Aorta (tissue), 5 donors: ENCODE results near the gene CD3E. TPM values are rescaled to one million over a fixed set of nuclear protein-coding genes. Genes with fewer than 3 reads are reported as not detected.

Experiments
- ATAC-seq: fragments of 200-7000 bp; cut with Tn5 transposase; one replicate; pipeline ENCODE4 v1.9.1; 2022; ENCODE audit warnings: moderate library complexity; ENCODE audit not compliant: low FRiP score
- DNase-seq, 2 donors: peaks; one replicate each; pipeline ENCODE4 v3.0.0-alpha.2; 2020
- H3K27ac ChIP-seq, 2 donors: one replicate each; pipeline ENCODE4 v1.5.1; 2013; ENCODE audit warnings: low read length in 2 of 2, mild to moderate bottlenecking in 2 of 2, moderate library complexity in 2 of 2, control low read depth in 1 of 2, inconsistent platforms in 1 of 2, low read depth in 1 of 2
- H3K27me3 ChIP-seq, 2 donors: one replicate each; pipeline ENCODE4 v1.6.1; 2013; ENCODE audit warnings: control low read depth in 1 of 2, low read length in 1 of 2, mild to moderate bottlenecking in 1 of 2, moderate library complexity in 1 of 2; ENCODE audit not compliant: insufficient read depth in 2 of 2, control insufficient read depth in 1 of 2
- H3K36me3 ChIP-seq, 2 donors: one replicate each; pipeline ENCODE4 v1.6.1; 2013; ENCODE audit warnings: control low read depth in 1 of 2, low read length in 1 of 2, mild to moderate bottlenecking in 1 of 2; ENCODE audit not compliant: insufficient read depth in 2 of 2, control insufficient read depth in 1 of 2
- H3K4me1 ChIP-seq, 2 donors: one replicate each; pipeline ENCODE4 v1.6.1; 2013; ENCODE audit warnings: low read length in 2 of 2, control low read depth in 1 of 2, mild to moderate bottlenecking in 1 of 2, moderate library complexity in 1 of 2; ENCODE audit not compliant: insufficient read depth in 2 of 2, control insufficient read depth in 1 of 2
- H3K4me3 ChIP-seq, 2 donors: one replicate each; pipeline ENCODE4 v1.5.1; 2013; ENCODE audit warnings: low read length in 2 of 2, control low read depth in 1 of 2, mild to moderate bottlenecking in 1 of 2
- H3K9me3 ChIP-seq: one replicate; pipeline ENCODE4 v1.6.1; 2013; ENCODE audit warnings: mild to moderate bottlenecking, low read length; ENCODE audit not compliant: control insufficient read depth
- WGBS, 2 donors: extraction: QIAGEN DNeasy Blood & Tissue Kit; methylation state at CpG; one replicate each; pipeline ENCODE4 v1.1.7; 2013; 5-methylcytosine and 5-hydroxymethylcytosine counted together
- intact Hi-C, 2 donors: fragments of 100-400 bp; cut with DNase I; formaldehyde crosslinking; loops; one replicate each; pipeline versions ENCODE4 v1.14.2 to v1.15.0; 2022
- polyA plus RNA-seq, 2 donors: library from polyadenylated mRNA; stranded (reverse); fragments of 200-250 nt; gene quantifications; one replicate each; pipeline ENCODE4 v1.2.3, GENCODE V29; 2013
- total RNA-seq, 2 donors: library from RNA; stranded (reverse); fragmentation: NEBNext Ultra II Directional; extraction: Animal tissue kit (Norgen Biotek cat#: 25700); gene quantifications; one replicate each; pipeline ENCODE4 v1.2.1, GENCODE V29; 2021
- donor health status: healthy with polysubstance abuse.
- donor health status: Bipolar disorder and iron deficiency.
- donor health status: DM: no; HTN: no; CAD: no.
- donor health status: DM: no; HTN: no; CAD: no.
- donor health status: DM: yes; HTN: yes; CAD: no.

CD3E gene
- total and polyA plus RNA-seq, 4 donors, result 0.43 to 5.2 (median 2.4) TPM

DNA sequence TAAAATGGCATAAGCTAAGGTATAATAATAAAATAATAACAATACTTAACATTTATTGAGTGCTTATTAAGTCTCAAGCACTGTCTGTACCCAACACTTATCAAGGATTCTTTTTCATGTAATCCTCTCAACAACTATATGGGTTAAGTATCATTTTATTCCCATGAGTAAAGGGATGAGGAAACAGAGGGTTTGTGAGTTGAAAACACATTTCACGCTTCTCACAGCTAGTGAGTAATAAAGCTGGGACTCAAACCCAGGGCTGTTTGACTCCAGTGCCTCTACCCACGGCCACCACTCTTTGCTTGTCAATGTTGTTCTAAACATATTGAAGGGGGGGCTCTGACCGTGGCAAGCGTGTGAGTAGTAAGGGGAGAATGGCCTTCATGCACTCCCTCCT, 8.7 kb downstream of the CD3E start:
- intact Hi-C loops, result no loop called here
- WGBS, 2 donors, result 26 to 37% methylated on average over 4 of the region's 4 CpGs
- no peaks in the 10 kb centered on the region for H3K27me3 ChIP-seq

GRCh38 chr11:118314988-118315411, 10.5 kb downstream of the CD3E start:
- intact Hi-C loops, result no loop called here
- WGBS, 2 donors, result 27 to 32% methylated on average over 7 of the region's 7 CpGs

More for the DNA sequence above, 8.7 kb downstream of the CD3E start:
- Histone ChIP-seq H3K4me3 (no peak overlapping the region), H3K4me1 (no peaks in the 10 kb centered on the region), H3K27ac (no peak overlapping the region), H3K9me3 (peaks cover 3% of the 10 kb centered on the region), H3K36me3 (no peaks in the 10 kb centered on the region)
- DNase-seq, result no peak
- no peak for ATAC-seq

GRCh38 chr11:118318124-118318523, 13.6 kb downstream of the CD3E start:
- DNase-seq (no peak), ATAC-seq (no peak)
- Histone ChIP-seq H3K9me3 (peaks cover 3% of the 10 kb centered on the region), H3K4me3 (no peak overlapping the region), H3K4me1 (no peaks in the 10 kb centered on the region), H3K27me3 (no peaks in the 10 kb centered on the region), H3K36me3 (no peaks in the 10 kb centered on the region), H3K27ac (no peak overlapping the region)
- 87 to 88% methylated on average over 4 of the region's 4 CpGs for WGBS, 2 donors
- intact Hi-C loops, result no loop called here

More at GRCh38 chr11:118314988-118315411, 10.5 kb downstream of the CD3E start:
- Histone ChIP-seq H3K4me3 (no peak overlapping the region), H3K27me3 (no peaks in the 10 kb centered on the region), H3K4me1 (no peaks in the 10 kb centered on the region), H3K27ac (no peak overlapping the region), H3K36me3 (no peaks in the 10 kb centered on the region), H3K9me3 (peaks cover 3% of the 10 kb centered on the region)
- no peak for DNase-seq
- ATAC-seq, result no peak

DNA sequence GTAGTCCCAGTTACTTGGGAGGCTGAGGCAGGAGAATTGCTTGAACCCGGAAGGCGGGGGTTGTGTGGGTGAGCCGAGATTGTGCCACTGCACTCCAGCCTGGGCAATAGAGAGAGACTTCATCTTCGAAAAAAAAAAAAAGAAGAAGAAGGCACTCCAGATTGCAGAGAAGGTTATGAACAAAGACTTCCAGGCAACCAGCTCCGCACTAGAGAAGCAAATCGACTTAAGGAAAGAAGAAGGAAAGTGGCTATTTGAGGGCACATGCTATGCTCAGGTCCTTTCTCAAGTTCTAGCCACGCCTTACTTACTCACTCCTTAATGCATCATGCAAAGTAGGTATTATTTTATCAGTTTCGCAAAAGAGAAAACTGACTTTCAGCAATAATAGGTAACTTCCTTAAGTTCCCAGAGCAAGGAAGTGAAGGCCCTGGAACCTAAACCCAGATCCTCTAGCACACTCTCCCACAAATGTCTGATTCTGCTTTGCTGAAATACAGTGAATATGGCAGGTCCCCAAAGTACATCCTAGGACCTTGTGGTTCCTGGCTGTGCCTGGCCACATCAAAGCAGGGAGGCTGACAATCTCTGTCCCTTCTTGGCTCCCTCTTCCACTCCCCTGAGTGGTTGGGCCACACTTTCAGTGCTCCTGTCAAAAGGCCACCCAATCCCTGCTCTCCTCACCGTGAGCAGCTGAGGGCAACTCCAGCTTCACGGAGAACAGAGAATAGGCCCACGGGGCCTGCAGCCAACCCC, 14.2 kb downstream of the CD3E start:
- ATAC-seq (no peak), DNase-seq (no peak)
- no peaks in the 10 kb centered on the region for H3K27me3 ChIP-seq
- no peak overlapping the region for H3K27ac ChIP-seq
- 91 to 92% methylated on average over 10 to 11 of the region's 11 CpGs for WGBS, 2 donors
- H3K36me3 ChIP-seq, result no peaks in the 10 kb centered on the region
- H3K4me1 ChIP-seq, result no peaks in the 10 kb centered on the region
- intact Hi-C loops, result no loop called here
- peaks cover 3% of the 10 kb centered on the region for H3K9me3 ChIP-seq
- H3K4me3 ChIP-seq, result no peak overlapping the region

GRCh38 chr11:118319337-118319707, 14.8 kb downstream of the CD3E start:
- H3K27ac ChIP-seq, result no peak overlapping the region
- no peak for DNase-seq
- no peaks in the 10 kb centered on the region for H3K4me1 ChIP-seq
- ATAC-seq, result no peak
- WGBS, 2 donors, result 64 to 70% methylated on average over 1 of the region's 1 CpG
- H3K27me3 ChIP-seq, result no peaks in the 10 kb centered on the region
- intact Hi-C loops, result no loop called here
- no peaks in the 10 kb centered on the region for H3K36me3 ChIP-seq
- H3K9me3 ChIP-seq, result peaks cover 3% of the 10 kb centered on the region
- H3K4me3 ChIP-seq, result no peak overlapping the region

DNA sequence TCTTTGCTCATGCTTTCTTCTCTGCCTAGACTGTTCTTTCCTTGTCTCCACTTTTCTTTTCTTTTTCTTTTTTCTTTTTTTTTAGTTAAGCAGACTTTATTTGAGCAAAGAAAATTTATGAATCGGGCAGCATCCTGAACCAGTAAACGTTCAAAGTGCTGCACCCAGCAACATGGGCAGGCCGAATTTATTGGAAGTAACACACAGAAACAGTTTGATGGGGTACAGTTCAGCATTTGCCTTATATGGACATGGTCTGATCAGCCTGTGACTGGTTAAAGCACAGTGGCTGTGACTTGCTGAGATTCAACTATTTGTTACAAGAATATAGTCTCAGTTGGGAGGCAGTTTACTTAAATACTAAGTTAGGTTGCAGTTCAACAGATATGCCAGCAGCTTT, 16.0 kb downstream of the CD3E start:
- Histone ChIP-seq H3K27ac (no peak overlapping the region), H3K9me3 (peaks cover 3% of the 10 kb centered on the region), H3K36me3 (no peaks in the 10 kb centered on the region), H3K4me3 (no peak overlapping the region), H3K4me1 (no peaks in the 10 kb centered on the region), H3K27me3 (no peaks in the 10 kb centered on the region)
- ATAC-seq (no peak), DNase-seq (no peak)
- WGBS, 2 donors, result 86 to 87% methylated on average over 3 of the region's 3 CpGs
- intact Hi-C loops, result no loop called here

DNA sequence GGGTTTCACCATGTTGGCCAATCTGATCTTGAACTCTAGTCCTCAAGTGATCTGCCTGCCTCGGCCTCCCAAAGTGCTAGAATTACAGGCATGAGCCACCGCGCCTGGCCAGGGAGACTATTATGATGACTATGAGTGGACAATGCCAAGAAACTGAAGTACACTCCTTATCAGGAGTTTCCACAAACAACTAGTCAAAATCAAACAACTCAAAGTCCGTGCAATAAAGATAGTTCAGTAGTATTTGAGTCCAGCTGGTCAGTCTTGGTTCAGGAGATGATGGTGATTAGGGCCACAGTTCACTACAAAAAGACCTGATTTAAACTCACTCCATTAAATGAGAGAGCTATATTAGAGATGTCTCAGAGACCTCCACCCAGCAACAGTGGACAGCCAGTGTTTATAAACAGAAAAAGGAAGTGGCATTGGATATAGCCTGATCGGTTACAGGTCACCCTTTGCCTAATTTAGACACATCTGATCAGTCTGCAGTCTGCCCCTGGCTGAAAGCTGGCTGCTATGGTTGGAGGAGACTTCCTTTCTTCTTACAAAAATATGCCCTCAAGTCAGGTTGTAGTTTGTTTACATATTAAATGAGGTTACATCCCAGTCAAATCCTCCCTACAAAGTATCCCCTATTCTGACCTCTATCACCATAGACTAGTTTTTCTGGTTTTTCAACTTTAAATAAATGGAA, 17.0 kb downstream of the CD3E start:
- Histone ChIP-seq H3K4me1 (no peaks in the 10 kb centered on the region), H3K36me3 (no peaks in the 10 kb centered on the region), H3K27ac (no peak overlapping the region), H3K4me3 (no peak overlapping the region), H3K27me3 (no peaks in the 10 kb centered on the region), H3K9me3 (peaks cover 3% of the 10 kb centered on the region)
- 74 to 80% methylated on average over 5 of the region's 5 CpGs for WGBS, 2 donors
- no peak for ATAC-seq
- DNase-seq, result no peak
- intact Hi-C loops, result no loop called here

- no peak for DNase-seq
- 93 to 95% methylated on average over 19 of the region's 19 CpGs for whole genome bisulfite sequencing, 2 donors
- Histone ChIP-seq H3K9me3 (no peaks in the 10 kb centered on the region), H3K27me3 (no peaks in the 10 kb centered on the region), H3K4me3 (no peak overlapping the region), H3K36me3 (no peaks in the 10 kb centered on the region), H3K27ac (no peak overlapping the region), H3K4me1 (no peaks in the 10 kb centered on the region)
- intact Hi-C loops, result no loop called here
- ATAC-seq, result no peak
These were observed 18.2 kb downstream of the CD3E start for GRCh38 chr11:118322721-118323120.

DNA sequence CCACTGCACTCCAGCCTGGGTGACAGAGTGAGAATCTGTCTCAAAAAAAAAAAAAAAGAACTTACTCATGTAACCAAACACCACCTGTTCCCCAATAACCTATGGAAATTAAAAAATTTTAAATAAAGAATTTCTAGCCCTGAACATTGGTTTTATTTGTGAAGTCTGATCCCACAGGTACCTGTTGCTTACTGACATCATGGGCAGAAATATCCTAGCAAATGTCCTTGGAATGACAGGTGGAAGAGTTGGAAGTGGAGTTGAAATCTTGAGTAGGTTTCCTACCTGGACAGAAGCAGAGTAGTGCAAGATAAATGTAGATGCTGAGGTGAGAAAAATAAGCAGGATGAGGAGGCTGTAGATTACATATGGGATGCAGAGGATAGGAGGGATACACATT, 20.8 kb downstream of the CD3E start:
- Histone ChIP-seq H3K9me3 (no peaks in the 10 kb centered on the region), H3K27ac (no peak overlapping the region), H3K36me3 (no peaks in the 10 kb centered on the region), H3K4me1 (no peaks in the 10 kb centered on the region), H3K27me3 (no peaks in the 10 kb centered on the region), H3K4me3 (no peak overlapping the region)
- intact Hi-C loops, result no loop called here
- ATAC-seq (no peak), DNase-seq (no peak)
